Hepatocyte (in vitro differentiated cells): ENCODE data around the gene FABP1.

Experiments
- EZH2phosphoT487 ChIP-seq: fragments of 200-600 bp; sonication (generic); IDR thresholded peaks from one replicate; pipeline ENCODE4 v1.6.1; 2018; ENCODE audit warnings: antibody characterized with exemption, mild to moderate bottlenecking, low read depth, moderate library complexity; ENCODE audit not compliant: unreplicated experiment, severe bottlenecking
- TF ChIP-seq, protein P1 (sequence below): fragments of 200-600 bp; sonication (generic); IDR thresholded peaks from 2 replicates; pipeline ENCODE4 v1.5.1; 2016; ENCODE audit warnings: antibody characterized with exemption, mild to moderate bottlenecking; ENCODE audit not compliant: poor library complexity

GRCh38 chr2:88099798-88100488 lies 27.9 kb downstream of the FABP1 start:
- no peak for TF ChIP-seq EZH2phosphoT487
- TF ChIP-seq, protein P1, sequence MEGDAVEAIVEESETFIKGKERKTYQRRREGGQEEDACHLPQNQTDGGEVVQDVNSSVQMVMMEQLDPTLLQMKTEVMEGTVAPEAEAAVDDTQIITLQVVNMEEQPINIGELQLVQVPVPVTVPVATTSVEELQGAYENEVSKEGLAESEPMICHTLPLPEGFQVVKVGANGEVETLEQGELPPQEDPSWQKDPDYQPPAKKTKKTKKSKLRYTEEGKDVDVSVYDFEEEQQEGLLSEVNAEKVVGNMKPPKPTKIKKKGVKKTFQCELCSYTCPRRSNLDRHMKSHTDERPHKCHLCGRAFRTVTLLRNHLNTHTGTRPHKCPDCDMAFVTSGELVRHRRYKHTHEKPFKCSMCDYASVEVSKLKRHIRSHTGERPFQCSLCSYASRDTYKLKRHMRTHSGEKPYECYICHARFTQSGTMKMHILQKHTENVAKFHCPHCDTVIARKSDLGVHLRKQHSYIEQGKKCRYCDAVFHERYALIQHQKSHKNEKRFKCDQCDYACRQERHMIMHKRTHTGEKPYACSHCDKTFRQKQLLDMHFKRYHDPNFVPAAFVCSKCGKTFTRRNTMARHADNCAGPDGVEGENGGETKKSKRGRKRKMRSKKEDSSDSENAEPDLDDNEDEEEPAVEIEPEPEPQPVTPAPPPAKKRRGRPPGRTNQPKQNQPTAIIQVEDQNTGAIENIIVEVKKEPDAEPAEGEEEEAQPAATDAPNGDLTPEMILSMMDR: no peak
